ENCODE results near the gene PDK4. TPM values are rescaled to one million over a fixed set of nuclear protein-coding genes. Genes with fewer than 3 reads are reported as not detected.

The PDK4 gene
- total and polyA plus RNA-seq, 2 of the 13 experiments (the other 11 are each of a cell fraction or from before 2014, with no cell fraction given): 0.04 TPM; not detected in 1

GRCh38 chr7:95608359-95609173, 12.2 kb upstream of the PDK4 start (continued):
- TF ChIP-seq ZBED4 (CRISPR knock-in tag; IDR thresholded peaks at IDR 0.05; ENCODE audit: borderline replicate concordance) (no peak), ZBTB40 (IDR thresholded peaks at IDR 0.05) (no peak), ZBTB40 (CRISPR knock-in tag; IDR thresholded peaks at IDR 0.05) (peak; percentile 65; the same call in 1 of the 2 replicates), ZNF281 (CRISPR knock-in tag; IDR thresholded peaks at IDR 0.05; ENCODE audit: borderline replicate concordance) (peak; percentile 77; the same call in 1 of the 2 replicates), ZNF18 (CRISPR knock-in tag; IDR thresholded peaks at IDR 0.05; ENCODE audit: insufficient replicate concordance) (peak; percentile 37), DMAP1 (CRISPR knock-in tag; IDR thresholded peaks at IDR 0.05) (0 out of 2 replicates have a peak, but pooled peaks have one; percentile 25), THRA (CRISPR knock-in tag; IDR thresholded peaks at IDR 0.05; ENCODE audit: borderline replicate concordance) (peak; percentile 94), ZNF3 (CRISPR knock-in tag; IDR thresholded peaks at IDR 0.05) (no peak)
